GM13976 (cell line): ENCODE results near the gene C1orf159.
"Not testable (repeated sequence)": the region's sequence is repeated elsewhere in the genome, so short reads cannot be mapped to it uniquely, and the experiment has no call there.

Experiments
- DNase-seq: peaks from one replicate; pipeline ENCODE4 v3.0.0; 2012; ENCODE audit warnings: low spot score
- CTCF ChIP-seq: IDR thresholded peaks from 2 replicates; pipeline ENCODE4 v1.5.1; 2012; ENCODE audit warnings: borderline replicate concordance, mild to moderate bottlenecking; ENCODE audit not compliant: insufficient read depth; ENCODE audit errors: extremely low read depth, missing control alignments, control extremely low read depth
- in situ Hi-C: fragments of 300-500 bp; cut with MboI; formaldehyde crosslinking; loops from one replicate; pipeline ENCODE4 v1.12.0; 2022; ENCODE audit warnings: low sequenced_read_pairs, mixed read lengths, inconsistent platforms; ENCODE audit not compliant: unreplicated experiment

C1orf159 gene

GRCh38 chr1:1144843-1145546 is 29.1 kb upstream of the C1orf159 start:
- no peak for DNase-seq
- in situ Hi-C loops: no loop called here
- TF ChIP-seq CTCF: no peak

GRCh38 chr1:1144122-1144842 is 28.4 kb upstream of the C1orf159 start:
- peak; percentile 78 for DNase-seq
- in situ Hi-C loops: no loop called here
- TF ChIP-seq CTCF: no peak

GRCh38 chr1:1143636-1144035 is 27.7 kb upstream of the C1orf159 start:
- in situ Hi-C loops: no loop called here
- TF ChIP-seq CTCF: no peak

GRCh38 chr1:1142844-1143243 is 27.0 kb upstream of the C1orf159 start:
- TF ChIP-seq CTCF: no peak
- no peak for DNase-seq
- in situ Hi-C loops: no loop called here

More at GRCh38 chr1:1143636-1144035, 27.7 kb upstream of the C1orf159 start:
- no peak for DNase-seq

- in situ Hi-C loops: not testable (repeated sequence)
Observed at GRCh38 chr1:1142352-1142751, 26.5 kb upstream of the C1orf159 start.

GRCh38 chr1:1141911-1142250 is 26.0 kb upstream of the C1orf159 start:
- in situ Hi-C loops: no loop called here
- no peak for TF ChIP-seq CTCF
- no peak for DNase-seq

More at GRCh38 chr1:1142352-1142751, 26.5 kb upstream of the C1orf159 start:
- not testable (repeated sequence) for DNase-seq

GRCh38 chr1:1141244-1141910 is 25.5 kb upstream of the C1orf159 start:
- in situ Hi-C loops: no loop called here

More at GRCh38 chr1:1141244-1141910, 25.5 kb upstream of the C1orf159 start:
- TF ChIP-seq CTCF: no peak
- DNase-seq: no peak
